ENCODE results near the gene ORAI1. TPM values are rescaled to one million over a fixed set of nuclear protein-coding genes. Genes with fewer than 3 reads are reported as not detected.
"Not testable (repeated sequence)": the region's sequence is repeated elsewhere in the genome, so short reads cannot be mapped to it uniquely, and the experiment has no call there.

Gene ORAI1
- 5.9 and 15.9 TPM in 2 replicates for total RNA-seq (2014; rRNA removed; shearing (Covaris generic); ENCODE audit: low replicate concordance)

GRCh38 chr12:121626087-121626852 is at the start of gene ORAI1:
Gene ORAI1 (plus strand): TSS chr12:121626530.
- H3K36me3 ChIP-seq: peaks cover 19% of the 10 kb centered on the region
- DNase-seq: peak; percentile 96
- no peaks in the 10 kb centered on the region for H3K9me3 ChIP-seq
- peak within 1 kb of the TSS; percentile 74 for H3K4me3 ChIP-seq
- no peaks in the 10 kb centered on the region for H3K27me3 ChIP-seq

- H3K9me3 ChIP-seq: no peaks in the 10 kb centered on the region
- no peaks in the 10 kb centered on the region for H3K36me3 ChIP-seq
- peak; percentile 67 for DNase-seq
- no peak overlapping the region for H3K4me3 ChIP-seq
- no peaks in the 10 kb centered on the region for H3K27me3 ChIP-seq
These were observed 49.4 kb upstream of the ORAI1 start for GRCh38 chr12:121576851-121577391.

GRCh38 chr12:121577443-121578180 is 48.7 kb upstream of the ORAI1 start:
- no peak for DNase-seq

GRCh38 chr12:121578230-121579189 is 47.8 kb upstream of the ORAI1 start:
- H3K36me3 ChIP-seq: no peaks in the 10 kb centered on the region
- DNase-seq: no peak
- no peaks in the 10 kb centered on the region for H3K9me3 ChIP-seq
- H3K27me3 ChIP-seq: no peaks in the 10 kb centered on the region
- peak overlapping the region; percentile 55 for H3K4me3 ChIP-seq

More at GRCh38 chr12:121577443-121578180, 48.7 kb upstream of the ORAI1 start:
- Histone ChIP-seq H3K9me3 (no peaks in the 10 kb centered on the region), H3K27me3 (no peaks in the 10 kb centered on the region), H3K4me3 (no peak overlapping the region), H3K36me3 (no peaks in the 10 kb centered on the region)

GRCh38 chr12:121579190-121579791 is 47.0 kb upstream of the ORAI1 start:
- Histone ChIP-seq H3K36me3 (no peaks in the 10 kb centered on the region), H3K9me3 (no peaks in the 10 kb centered on the region), H3K4me3 (peak overlapping the region; percentile 55), H3K27me3 (no peaks in the 10 kb centered on the region)
- DNase-seq: peak; percentile 40

GRCh38 chr12:121579981-121580868 is 46.1 kb upstream of the ORAI1 start:
- Histone ChIP-seq H3K9me3 (no peaks in the 10 kb centered on the region), H3K36me3 (no peaks in the 10 kb centered on the region), H3K4me3 (peak overlapping the region; percentile 55), H3K27me3 (no peaks in the 10 kb centered on the region)
- DNase-seq: peak; percentile 75

- Histone ChIP-seq H3K9me3 (no peaks in the 10 kb centered on the region), H3K36me3 (no peaks in the 10 kb centered on the region), H3K27me3 (no peaks in the 10 kb centered on the region), H3K4me3 (peak within 1 kb of the TSS; percentile 55)
- DNase-seq: peak; percentile 58
These were observed 45.2 kb upstream of the ORAI1 start, which contains the start of gene KDM2B for GRCh38 chr12:121580959-121581685. Gene KDM2B (minus strand): TSS chr12:121581023. CDS start chr12:121580911, 112 bp downstream.

- no peaks in the 10 kb centered on the region for H3K27me3 ChIP-seq
- peak overlapping the region; percentile 55 for H3K4me3 ChIP-seq
- H3K9me3 ChIP-seq: no peaks in the 10 kb centered on the region
- DNase-seq: peak; percentile 19
- H3K36me3 ChIP-seq: no peaks in the 10 kb centered on the region
These were observed 44.5 kb upstream of the ORAI1 start for GRCh38 chr12:121581686-121582429.

- no peak overlapping the region for H3K4me3 ChIP-seq
- DNase-seq: no peak
- no peaks in the 10 kb centered on the region for H3K36me3 ChIP-seq
- no peaks in the 10 kb centered on the region for H3K27me3 ChIP-seq
- H3K9me3 ChIP-seq: no peaks in the 10 kb centered on the region
These were observed 43.6 kb upstream of the ORAI1 start for GRCh38 chr12:121582583-121583333.

GRCh38 chr12:121583334-121583661 is 43.0 kb upstream of the ORAI1 start:
- not testable (repeated sequence) for H3K27me3 ChIP-seq, DNase-seq, H3K36me3 ChIP-seq, H3K9me3 ChIP-seq, H3K4me3 ChIP-seq

GRCh38 chr12:121584885-121585284 is 41.4 kb upstream of the ORAI1 start:
- not testable (repeated sequence) for H3K4me3 ChIP-seq, H3K9me3 ChIP-seq, H3K27me3 ChIP-seq, H3K36me3 ChIP-seq, DNase-seq

- Histone ChIP-seq H3K4me3 (no peak overlapping the region), H3K27me3 (no peaks in the 10 kb centered on the region), H3K36me3 (no peaks in the 10 kb centered on the region), H3K9me3 (no peaks in the 10 kb centered on the region)
- peak; percentile 38 for DNase-seq
These were observed 35.7 kb upstream of the ORAI1 start for GRCh38 chr12:121590476-121591143.

- H3K27me3 ChIP-seq: no peaks in the 10 kb centered on the region
- no peak for DNase-seq
- H3K36me3 ChIP-seq: no peaks in the 10 kb centered on the region
- no peaks in the 10 kb centered on the region for H3K9me3 ChIP-seq
- no peak overlapping the region for H3K4me3 ChIP-seq
These were observed 34.0 kb upstream of the ORAI1 start for GRCh38 chr12:121592320-121592719.

All from MG63 (cell line).